ENCODE measurements around the gene CECR2. TPM values are rescaled to one million over a fixed set of nuclear protein-coding genes. Genes with fewer than 3 reads are reported as not detected.

Gene CECR2
- total and polyA plus RNA-seq, 2 of the 8 experiments (the other 6 are each of a cell fraction or from before 2014, with no cell fraction given) = 18.3 to 123 TPM

DNA sequence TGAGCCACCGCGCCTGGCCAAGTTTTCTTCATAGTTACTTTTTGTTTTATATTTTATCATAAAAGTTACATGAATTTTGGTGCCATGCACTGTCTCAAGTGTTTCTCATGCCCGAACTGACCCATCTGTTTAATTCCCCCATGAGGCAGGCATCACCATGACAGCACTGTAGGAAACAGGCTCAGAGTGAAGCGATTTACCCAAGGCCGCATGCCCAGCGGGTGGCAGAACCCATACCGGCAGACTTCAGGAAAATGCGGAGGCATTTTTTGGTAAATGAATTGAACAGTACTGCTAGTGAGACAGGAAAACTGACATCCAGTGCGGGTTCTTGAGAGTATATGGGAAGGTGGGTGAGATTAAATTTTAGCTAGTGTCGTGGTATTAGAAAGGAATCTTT is 19.0 kb downstream of the CECR2 start:
- Histone ChIP-seq H4K91ac (replicated peaks; ENCODE audit: insufficient read length, low read length) (no peak overlapping the region), H3K36me3 (ENCODE audit: control insufficient read depth in 2 of 4, insufficient read depth in 4 of 4, low read length in 3 of 4) (peaks cover 0 to 5% (median 0%) of the 10 kb centered on the region in 4 experiments; a peak in 3 of 8 replicates), H2BK120ac (replicated peaks; ENCODE audit: low read depth, low read length) (no peak overlapping the region), H3K4me2 (ENCODE audit: insufficient read depth in 1 of 2, low read depth in 2 of 2, low read length in 2 of 2) (0 out of 4 replicates have a peak overlapping the region, but pooled peaks of 1 of the 2 experiments have one; percentile 10), H2AFZ (ENCODE audit: low read length) (no peak overlapping the region), H4K8ac (ENCODE audit: extremely low read depth, insufficient read depth, low read length) (no peak overlapping the region), H2BK12ac (ENCODE audit: low read depth, low read length) (no peak overlapping the region), H3K18ac (ENCODE audit: extremely low read depth, low read length) (no peak overlapping the region), H2BK20ac (ENCODE audit: low read length) (no peak overlapping the region), H3K23me2 (ENCODE audit: low read depth, low read length) (no peaks in the 10 kb centered on the region), H3K9me3 (ENCODE audit: insufficient read depth in 2 of 2, low read depth in 1 of 2, low read length in 1 of 2) (no peaks in the 10 kb centered on the region), H3K23ac (ENCODE audit: insufficient read length) (no peak overlapping the region), H2BK5ac (ENCODE audit: low read depth, low read length) (no peak overlapping the region), H4K20me1 (replicated peaks in 1 of 2; ENCODE audit: control insufficient read depth in 1 of 2, insufficient read depth in 2 of 2, low read length in 2 of 2) (peaks cover 20 to 38% of the 10 kb centered on the region in 2 experiments), H3K14ac (ENCODE audit: insufficient read length) (no peak overlapping the region), H3K4ac (replicated peaks; ENCODE audit: insufficient read length, low read depth, low read length) (no peak overlapping the region), H2BK15ac (ENCODE audit: low read length) (no peak overlapping the region), H2AK5ac (ENCODE audit: low read depth, low read length) (no peak overlapping the region), H3K27me3 (replicated peaks in 1 of 4; ENCODE audit: control insufficient read depth in 3 of 4, extremely low read depth in 1 of 4, insufficient read depth in 3 of 4, low read length in 3 of 4) (no peaks in the 10 kb centered on the region), H4K5ac (ENCODE audit: insufficient read length, low read depth, low read length) (no peak overlapping the region), H3K79me2 (ENCODE audit: control insufficient read depth in 1 of 2, insufficient read depth in 2 of 2, low read length in 2 of 2) (peaks cover 79 to 100% of the 10 kb centered on the region in 2 experiments), H3K27ac (ENCODE audit: low read depth, low read length) (no peak overlapping the region), H3K4me3 (ENCODE audit: extremely low read depth in 1 of 4, insufficient read depth in 2 of 4, low read depth in 3 of 4, low read length in 4 of 4) (no peak overlapping the region), H3K4me1 (replicated peaks in 1 of 4; ENCODE audit: control insufficient read depth in 3 of 4, insufficient read depth in 4 of 4, low read length in 3 of 4) (peaks cover 4 to 19% (median 13%) of the 10 kb centered on the region in 4 experiments; a peak in 6 of 7 replicates), H3K9ac (replicated peaks in 1 of 4; ENCODE audit: extremely low read depth in 1 of 4, low read depth in 3 of 4, low read length in 3 of 4) (no peak overlapping the region), H3K79me1 (ENCODE audit: low read depth, low read length) (peaks cover 10% of the 10 kb centered on the region; the same call in 1 of the 2 replicates), H3K56ac (replicated peaks; ENCODE audit: insufficient read length, low read depth, low read length) (no peak overlapping the region)
- DNase-seq (ENCODE audit: low read depth in 1 of 2, low spot score in 2 of 2) = no peak
- CTCF ChIA-PET (ENCODE audit: partially characterized antibody) = interaction anchor here (1.3 to 2.4 kb wide), 2 partner anchors 9 to 31 kb away, joined by 3 to 8 read pairs; no protein-coding TSS in a partner anchor
- FAIRE-seq = no peak
- 57 to 100% methylated on average over 1 to 10 of the region's 10 CpGs for WGBS, 2 experiments (ENCODE audit: extremely low coverage in 1 of 2, insufficient coverage in 1 of 2, insufficient read length in 1 of 2, insufficient replicate concordance in 2 of 2, low coverage in 1 of 2, low lambda C conversion rate in 2 of 2, missing lambda C conversion rate in 1 of 2)
- no peak for TF ChIP-seq SIRT6 (IDR thresholded peaks at IDR 0.05; ENCODE audit: low read length)
- TF ChIP-seq CTCF (IDR thresholded peaks at IDR 0.05; ENCODE audit: control extremely low read depth in 1 of 3, insufficient read depth in 1 of 3, low read depth in 1 of 3, low read length in 3 of 3) = no peak
- TF ChIP-seq CTBP2 (IDR thresholded peaks at IDR 0.05; ENCODE audit: borderline replicate concordance, insufficient read depth, insufficient read length, low read length) = no peak
- TF ChIP-seq POU5F1 (IDR thresholded peaks at IDR 0.05; ENCODE audit: low read depth, low read length) = no peak
- no peak for TF ChIP-seq POLR2AphosphoS5 (IDR thresholded peaks at IDR 0.05; ENCODE audit: low read depth, low read length)
- no peak for TF ChIP-seq ATF3 (IDR thresholded peaks at IDR 0.05; ENCODE audit: insufficient read depth, low read depth, low read length)
- TF ChIP-seq SP2 (IDR thresholded peaks at IDR 0.05; ENCODE audit: low read length) = no peak
- no peak for TF ChIP-seq SP4 (IDR thresholded peaks at IDR 0.05; ENCODE audit: low read length)
- no peak for TF ChIP-seq NRF1 (IDR thresholded peaks at IDR 0.05; ENCODE audit: low read depth, low read length)
- POLR2A ChIA-PET (ENCODE audit: partially characterized antibody) = interaction anchor here (1.0 to 1.3 kb wide), 4 partner anchors 11 to 123 kb away, joined by 3 to 5 read pairs (median 4); no protein-coding TSS in a partner anchor
